Activated T-helper 9 cell treated with anti-CD3 and anti-CD28 coated beads, Interleukin-2, amount 50 U/mL, for 16 hours (primary cell): ENCODE data around the gene ARHGAP5.
"Not testable (repeated sequence)": the region's sequence is repeated elsewhere in the genome, so short reads cannot be mapped to it uniquely, and the experiment has no call there.

ENCODE experiments used
- DNase-seq: peaks from one replicate; pipeline ENCODE4 v3.0.0-alpha.2; 2020; ENCODE audit warnings: low read depth

The ARHGAP5 gene

DNA sequence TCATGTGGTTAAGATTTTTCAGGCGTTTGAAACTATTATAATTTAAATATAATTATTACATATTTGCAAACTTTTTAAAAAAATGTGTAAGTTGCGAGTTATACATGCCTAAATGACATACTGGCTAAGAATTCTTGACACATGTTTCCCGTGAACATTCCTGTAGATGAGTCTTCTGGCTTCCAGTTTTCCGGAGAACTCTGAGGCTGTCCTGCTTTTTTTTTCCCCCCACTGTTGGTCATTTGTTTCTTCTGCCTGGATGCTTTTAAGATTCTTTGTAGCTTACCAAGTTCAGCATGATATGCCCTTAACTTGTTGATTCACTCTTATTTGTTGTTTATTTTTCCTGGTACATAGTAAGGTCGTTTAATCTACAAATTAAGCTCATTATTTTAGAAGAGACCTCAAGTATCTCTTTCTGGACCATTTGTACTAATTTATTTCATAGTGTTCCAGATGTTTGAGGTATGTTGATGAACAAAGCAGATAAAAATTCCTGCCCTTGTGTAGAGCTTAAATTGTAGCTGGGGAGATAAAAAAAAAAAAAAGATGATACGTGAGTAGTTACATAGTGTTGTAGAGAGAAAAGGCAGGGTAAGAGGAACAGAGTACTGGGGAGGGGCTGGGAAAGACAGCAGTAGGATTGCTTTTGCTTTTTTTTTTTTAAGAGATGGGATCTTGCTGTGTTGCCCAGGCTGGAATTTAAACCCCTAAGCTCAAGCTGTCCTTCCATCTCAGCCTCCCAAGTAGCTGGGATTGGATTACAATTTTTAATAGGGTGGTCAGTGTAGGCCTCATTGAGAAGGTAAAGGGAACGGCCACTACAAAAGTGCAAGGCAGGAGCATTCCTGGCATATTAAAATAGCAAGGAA, 32.8 kb downstream of the ARHGAP5 start:
- no peak for DNase-seq

DNA sequence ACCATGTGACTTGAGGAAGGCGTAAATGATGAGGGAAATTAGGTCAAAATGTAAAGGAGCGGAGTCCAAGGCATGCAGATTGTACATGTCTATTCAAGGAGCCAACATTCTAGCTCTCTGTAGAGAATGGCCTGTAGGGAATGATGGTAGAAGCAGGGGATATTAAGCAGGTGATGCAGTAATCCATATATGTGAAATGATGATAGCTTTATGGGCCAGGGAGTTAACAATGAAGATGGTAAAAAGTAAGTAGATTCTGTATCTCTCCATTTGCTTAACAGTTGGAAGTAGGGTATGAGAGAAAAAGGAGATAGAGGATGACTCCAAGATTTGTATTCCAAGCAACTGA, 33.4 kb downstream of the ARHGAP5 start:
- no peak for DNase-seq

DNA sequence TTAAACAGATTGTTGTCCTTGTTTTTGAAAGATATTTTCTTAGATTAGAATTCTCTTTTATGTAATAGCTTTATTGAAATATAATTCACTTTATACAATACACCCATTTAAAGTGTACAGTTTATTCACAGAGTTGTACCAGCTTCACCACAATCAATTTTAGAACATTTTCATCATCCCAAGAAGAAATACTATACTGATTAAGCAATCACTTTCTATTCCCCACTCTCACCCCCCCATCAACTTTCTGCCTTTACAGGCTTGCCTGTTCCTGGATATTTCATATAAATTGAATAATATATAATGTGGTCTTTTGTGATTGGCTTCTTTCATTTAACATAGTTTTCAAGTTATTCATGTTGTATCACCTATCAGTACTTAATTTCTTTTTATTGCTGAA, 44.4 kb downstream of the ARHGAP5 start:
- no peak for DNase-seq

DNA sequence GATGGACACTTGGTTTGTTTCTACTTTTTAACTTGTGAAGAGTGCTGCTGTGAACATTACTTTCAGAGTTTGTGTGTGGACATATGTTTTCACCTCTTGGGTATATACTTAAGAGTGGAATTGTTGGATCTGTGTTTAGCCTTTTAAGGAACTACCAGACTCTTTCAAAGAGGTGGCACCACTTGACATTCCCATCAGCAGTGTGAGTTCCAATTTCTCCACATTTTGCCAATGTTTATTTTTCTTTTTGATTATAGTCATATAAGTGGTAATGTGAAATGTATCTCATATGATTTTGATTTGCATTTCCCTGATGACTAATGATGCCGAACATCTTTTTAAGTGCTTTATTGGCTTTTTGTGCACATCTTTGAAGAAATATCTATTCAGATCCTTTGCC, 44.8 kb downstream of the ARHGAP5 start:
- DNase-seq = no peak

DNA sequence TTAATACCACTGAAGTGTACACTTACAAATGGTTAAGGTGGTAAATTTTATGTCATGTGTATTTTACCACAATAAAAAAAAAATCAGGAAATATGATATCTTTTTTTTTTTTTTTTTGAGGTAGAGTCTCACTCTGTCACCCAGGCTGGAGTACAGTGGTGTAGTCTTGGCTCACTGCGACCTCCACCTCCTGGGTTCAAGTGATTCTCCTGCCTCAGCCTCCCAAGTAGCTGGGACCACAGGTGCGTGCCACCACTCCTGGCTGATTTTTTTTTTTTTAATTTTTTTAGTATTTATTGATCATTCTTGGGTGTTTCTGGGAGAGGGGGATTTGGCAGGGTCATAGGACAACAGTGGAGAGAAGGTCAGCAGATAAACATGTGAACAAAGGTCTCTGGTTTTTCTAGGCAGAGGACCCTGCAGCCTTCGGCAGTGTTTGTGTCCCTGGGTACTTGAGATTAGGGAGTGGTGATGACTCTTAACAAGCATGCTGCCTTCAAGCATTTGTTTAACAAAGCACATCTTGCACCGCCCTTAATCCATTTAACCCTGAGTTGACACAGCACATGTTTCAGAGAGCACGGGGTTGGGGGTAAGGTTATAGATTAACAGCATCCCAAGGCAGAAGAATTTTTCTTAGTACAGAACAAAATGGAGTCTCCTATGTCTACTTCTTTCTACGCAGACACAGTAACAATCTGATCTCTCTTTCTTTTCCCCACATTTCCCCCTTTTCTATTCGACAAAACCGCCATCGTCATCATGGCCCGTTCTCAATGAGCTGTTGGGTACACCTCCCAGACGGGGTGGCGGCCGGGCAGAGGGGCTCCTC, 50.0 kb downstream of the ARHGAP5 start:
- DNase-seq = not testable (repeated sequence)

DNA sequence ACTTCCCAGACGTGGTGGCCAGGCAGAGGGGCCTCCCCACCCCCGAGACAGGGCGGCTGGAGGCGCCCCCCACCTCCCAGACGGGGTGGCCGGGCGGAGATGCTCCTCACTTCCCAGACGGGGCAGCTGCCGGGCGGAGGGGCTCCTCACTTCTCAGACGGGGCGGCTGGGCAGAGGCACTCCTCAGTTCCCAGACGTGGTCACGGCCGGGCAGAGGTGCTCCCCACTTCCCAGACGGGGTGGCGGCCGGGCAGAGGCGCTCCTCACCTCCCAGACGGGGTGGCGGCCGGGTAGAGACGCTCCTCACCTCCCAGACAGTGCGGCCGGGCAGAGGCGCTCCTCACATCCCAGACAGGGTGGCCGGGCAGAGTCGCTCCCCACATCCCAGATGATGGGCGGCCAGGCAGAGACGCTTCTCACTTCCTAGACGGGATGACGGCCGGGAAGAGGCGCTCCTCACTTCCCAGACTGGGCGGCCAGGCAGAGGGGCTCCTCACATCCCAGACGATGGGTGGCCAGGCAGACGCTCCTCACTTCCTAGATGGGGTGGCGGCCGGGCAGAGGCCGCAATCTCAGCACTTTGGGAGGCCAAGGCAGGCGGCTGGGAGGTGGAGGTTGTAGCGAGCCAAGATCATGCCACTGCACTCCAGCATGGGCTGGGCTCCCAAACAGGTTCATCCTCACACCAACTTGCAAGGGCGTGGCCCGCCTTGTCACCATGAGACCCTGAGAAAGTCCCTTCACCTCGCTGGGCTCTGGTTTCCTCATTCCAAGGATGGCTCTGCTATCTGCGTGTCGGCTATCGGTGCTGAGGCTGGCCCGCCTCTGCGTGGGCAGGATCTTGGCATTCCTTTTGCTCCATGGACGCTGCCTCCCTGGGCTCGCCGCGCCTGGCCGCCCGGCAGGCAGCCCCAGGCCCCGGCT, 50.9 kb downstream of the ARHGAP5 start:
- not testable (repeated sequence) for DNase-seq

DNA sequence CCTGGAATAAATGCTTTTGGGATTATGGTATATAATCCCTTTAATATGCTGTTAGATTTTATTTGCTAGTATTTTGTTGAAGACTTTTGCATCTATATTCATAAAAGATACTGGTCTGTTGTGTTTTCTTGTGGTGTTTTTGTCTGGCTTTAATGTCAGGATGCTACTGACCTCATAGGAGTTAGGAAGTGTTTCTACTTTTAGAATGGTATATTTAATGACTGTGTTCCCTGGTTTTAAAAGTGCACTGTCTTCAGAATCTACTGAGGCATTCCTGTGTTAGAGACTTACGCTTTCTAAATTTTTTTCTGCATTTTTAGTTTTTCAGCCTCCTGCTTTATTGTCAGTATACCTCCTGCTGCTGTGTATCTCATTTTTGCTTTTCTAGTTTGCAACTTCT, 51.6 kb downstream of the ARHGAP5 start:
- DNase-seq = no peak

DNA sequence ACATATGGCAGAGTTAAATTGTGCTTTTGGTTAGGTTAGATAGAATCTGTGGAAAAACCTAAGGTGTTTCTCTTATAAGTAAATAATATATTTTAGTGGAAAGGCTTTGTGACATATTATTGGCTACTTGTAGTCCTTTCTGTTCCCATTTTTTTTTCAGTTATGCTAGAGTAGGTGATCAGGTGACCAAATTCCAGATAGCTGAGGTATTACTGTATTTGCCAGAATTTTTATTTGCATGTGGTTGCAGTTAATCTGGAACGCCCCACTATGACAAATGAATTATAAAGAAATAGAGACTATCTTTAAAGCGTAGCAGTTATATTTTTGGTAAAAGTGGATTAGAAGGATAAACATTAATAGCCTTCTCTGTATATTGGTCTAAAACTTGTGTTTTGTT, 52.0 kb downstream of the ARHGAP5 start:
- DNase-seq = no peak

DNA sequence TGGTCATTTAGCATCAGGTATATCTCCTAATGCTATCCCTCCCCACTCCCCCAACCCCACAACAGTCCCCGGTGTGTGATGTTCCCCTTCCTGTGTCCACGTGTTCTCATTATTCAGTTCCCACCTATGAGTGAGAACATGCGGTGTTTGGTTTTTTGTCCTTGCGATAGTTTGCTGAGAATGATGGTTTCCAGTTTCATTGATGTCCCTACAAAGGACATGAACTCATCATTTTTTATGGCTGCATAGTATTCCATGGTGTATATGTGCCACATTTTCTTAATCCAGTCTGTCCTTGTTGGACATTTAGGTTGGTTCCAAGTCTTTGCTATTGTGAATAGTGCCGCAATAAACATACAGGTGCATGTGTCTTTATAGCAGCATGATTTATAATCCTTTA, 54.6 kb downstream of the ARHGAP5 start:
- not testable (repeated sequence) for DNase-seq

DNA sequence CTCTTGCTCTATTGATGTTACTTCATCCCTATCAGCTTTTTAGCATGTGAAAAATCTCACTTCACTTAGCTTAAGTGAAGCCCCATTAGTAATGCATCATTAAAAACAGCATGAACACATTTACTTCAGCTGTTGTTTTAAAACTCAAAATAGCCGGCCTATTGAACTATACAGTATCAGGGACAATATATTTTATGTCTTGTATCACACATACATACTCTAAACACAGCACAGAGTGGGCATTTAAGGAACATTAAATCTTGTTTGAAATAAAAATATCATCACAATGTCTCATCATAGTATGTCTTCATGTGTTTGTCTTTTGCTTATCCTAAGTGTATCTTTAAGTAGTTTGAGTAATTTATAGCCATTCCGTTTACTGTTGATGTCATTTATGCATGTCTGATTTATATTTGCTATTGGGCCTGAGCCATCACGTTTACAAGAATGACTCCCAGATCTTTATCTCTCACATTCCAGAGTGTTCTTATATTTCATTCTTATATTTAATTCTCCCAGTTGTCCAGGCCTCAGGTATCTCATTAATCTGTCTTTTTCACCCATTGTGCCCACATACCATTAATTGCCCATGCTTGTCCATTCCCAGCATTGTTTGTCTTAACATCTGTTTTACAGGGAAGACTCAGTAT, 57.5 kb downstream of the ARHGAP5 start:
- DNase-seq = no peak

DNA sequence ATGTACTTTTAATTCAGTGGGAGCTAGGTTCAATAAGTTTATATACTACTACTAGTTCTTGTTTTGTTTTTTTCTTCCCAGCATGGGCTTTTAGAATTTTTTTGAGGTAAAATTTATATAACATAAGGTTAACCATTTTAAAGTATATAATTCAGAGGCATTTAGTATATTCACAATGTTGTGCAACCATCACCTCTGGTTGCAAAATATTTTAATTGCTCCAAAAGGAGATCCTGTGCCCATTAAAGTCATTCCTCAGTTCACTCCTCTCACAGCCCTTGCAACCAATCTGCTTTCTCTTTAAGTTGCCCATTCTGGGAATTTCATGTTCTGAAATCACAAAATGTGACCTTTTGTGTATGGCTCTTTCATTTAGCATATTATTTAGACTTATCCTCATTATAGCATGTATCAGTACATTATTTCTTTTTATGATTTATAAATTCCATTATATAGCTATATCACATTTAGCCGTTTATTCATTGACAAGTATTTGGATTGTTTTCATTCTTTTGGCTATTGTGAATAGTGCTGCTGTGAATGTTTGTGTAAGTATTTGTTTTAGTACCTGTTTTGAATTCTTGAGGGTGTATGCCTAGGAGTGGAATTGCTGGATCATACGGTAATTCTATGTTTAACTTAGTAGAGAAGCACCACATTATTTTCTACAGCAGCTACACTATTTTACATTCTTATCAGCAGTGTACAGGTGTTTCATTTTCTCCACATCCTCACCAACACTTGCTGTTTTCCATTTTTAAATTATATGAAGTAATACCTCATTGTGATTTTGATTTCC, 59.1 kb downstream of the ARHGAP5 start:
- DNase-seq = no peak

DNA sequence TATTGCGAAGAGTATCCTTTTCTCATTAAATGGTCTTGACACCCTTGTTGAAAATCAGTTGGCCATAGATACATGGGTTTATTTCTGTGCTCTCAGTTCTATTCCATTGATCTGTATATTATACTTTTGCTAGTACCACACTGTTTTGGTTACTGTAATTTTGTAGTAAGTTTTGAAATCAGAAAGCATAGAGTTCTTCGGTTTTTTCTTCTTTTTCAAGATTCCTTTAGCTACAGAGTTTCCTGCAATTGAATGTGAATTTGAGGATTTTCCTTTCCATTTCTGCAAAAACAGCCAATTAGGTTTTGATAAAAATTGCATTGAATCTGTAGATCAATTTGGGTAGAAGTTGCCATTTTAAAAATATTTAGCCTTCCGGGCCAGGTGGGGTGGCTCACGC, 60.2 kb downstream of the ARHGAP5 start:
- no peak for DNase-seq

DNA sequence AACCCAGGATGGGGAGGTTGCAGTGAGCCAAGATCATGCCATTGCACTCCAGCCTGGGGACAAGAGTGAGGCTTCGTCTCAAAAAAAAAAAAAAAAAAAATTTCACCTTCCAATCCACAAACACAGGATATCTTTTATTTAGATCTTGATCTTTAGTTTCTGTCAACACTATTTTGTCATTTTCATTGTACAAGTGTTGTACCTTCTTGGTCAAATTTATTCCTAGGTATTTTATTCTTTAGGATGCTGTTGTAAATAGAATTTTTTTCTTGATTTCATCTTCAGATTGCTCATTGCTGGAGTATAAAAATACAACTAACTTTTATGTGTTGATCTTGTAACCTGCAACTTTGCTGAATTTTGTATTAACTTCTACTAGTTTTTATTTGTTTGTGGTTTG, 60.8 kb downstream of the ARHGAP5 start:
- DNase-seq = no peak

DNA sequence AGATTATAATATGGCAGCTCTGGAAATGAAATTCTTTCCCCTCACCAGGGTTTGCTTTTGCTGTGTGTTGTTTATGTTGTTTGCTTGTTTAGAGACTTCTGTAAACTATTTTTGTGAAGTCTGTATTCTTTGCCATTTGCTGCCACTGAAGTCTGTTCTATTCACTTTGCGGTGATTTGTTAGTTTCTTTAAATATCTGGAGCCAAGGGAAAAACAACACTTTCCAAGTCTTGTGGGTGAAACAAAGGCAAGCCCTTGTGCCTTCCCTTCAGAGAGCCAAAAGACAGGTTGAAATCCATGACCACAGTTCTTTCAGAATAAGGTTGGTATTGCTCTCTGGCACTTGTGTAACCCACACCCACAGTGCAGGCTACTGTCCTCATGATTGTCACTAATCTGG, 65.2 kb downstream of the ARHGAP5 start:
- DNase-seq = no peak

DNA sequence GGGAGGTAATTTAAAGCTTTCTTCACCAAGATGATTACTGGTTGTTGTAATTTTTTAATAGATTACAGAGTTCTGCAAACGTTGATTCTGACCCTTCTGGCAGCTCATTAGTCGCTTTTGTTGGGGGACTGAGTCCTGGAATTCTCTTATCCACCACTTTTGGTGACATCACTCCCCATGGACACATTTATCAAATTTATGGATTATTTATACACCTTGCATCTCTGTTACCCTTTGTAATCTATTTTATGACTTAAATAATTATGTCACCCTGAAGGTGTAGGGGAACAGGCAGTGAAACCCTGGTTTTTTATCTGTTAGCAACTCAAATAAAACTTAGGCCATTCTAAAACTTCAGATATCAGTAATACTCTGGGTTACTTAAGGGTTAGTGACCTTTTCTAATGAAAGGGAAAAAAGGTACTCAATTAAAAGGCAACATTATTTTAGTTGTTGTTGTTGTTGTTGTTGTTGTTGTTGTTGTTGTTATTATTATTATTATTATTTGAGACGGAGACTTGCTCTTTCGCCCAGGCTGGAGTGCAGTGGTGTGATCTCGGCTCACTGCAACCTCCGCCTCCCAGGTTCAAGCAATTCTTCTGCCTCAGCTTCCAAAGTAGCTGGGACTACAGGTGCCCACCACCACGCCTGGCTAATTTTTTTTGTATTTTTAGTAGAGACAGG, 65.8 kb downstream of the ARHGAP5 start:
- no peak for DNase-seq

DNA sequence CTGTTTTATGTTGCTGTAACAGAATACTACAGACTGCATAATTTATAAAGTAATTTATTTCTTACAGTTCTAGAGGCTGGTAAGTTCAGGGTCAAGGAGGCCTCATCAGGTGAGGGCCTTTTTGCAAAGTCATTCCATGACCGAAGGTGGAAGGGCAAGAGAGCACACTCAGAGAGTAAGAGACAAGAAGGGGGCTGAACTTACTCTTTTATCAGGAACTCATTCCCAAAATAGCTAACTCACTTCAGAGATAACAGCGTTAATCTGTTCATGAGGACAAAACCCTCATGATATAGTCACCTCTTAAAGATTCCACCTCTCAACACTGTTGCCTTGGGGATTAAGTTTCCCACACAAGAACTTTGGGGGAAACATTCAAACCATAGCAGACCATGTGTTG, 73.3 kb downstream of the ARHGAP5 start:
- DNase-seq = no peak

DNA sequence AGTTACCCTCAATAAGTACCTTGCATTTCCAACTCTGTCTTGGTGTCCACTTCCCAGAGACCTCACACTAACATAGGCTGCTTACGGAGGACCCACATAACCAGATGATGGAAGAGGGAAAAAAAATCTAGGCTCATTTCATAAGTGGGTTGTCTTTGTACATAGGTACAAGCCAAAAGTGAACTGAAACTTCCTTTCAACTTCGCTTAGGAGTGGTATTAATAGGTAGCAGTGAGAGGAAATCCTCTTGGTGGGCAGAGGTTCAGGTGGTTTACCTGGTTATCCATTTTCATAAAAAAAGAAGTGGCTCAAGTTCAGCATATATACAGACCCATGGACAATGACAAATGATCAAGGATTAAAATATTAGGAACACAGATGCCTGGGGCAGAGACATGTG, 88.9 kb downstream of the ARHGAP5 start:
- DNase-seq = no peak

DNA sequence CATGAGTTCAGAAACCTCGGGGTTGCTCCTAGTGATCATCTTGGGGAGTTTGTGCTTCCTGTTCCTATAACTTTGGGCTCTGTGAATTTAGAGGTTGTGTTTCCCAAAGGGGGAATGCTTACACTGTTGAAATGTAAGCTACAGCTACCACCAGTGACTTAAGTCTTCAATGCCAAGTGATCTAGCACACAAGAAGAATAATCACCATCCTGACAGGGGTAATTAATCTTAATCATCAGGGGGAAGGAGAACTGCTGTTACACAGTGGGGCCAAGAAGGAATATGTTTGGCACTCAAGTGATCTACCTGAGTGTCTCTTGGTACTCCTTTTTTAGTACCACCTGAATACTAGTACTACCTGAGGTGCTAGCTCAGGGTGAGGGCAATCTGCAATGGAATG, 89.8 kb downstream of the ARHGAP5 start:
- no peak for DNase-seq

DNA sequence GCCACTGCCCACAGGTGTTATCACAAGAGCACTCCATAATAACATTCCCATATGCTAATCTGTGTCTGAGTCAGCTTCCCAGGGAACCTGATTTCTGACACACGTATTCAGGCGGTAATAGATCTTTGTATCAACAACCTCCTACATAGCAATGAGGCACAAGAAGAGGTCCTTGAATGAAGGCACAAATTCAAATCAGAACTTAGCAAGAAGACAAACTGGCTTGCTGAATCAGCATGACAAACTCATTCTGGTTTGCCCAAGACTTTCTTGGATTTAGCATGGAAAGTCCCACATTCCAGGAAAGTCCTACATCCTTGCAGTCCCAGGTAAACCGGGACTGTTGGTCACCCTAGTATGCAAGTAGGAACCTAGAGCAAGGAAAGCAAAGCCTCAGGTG, 90.8 kb downstream of the ARHGAP5 start:
- no peak for DNase-seq

DNA sequence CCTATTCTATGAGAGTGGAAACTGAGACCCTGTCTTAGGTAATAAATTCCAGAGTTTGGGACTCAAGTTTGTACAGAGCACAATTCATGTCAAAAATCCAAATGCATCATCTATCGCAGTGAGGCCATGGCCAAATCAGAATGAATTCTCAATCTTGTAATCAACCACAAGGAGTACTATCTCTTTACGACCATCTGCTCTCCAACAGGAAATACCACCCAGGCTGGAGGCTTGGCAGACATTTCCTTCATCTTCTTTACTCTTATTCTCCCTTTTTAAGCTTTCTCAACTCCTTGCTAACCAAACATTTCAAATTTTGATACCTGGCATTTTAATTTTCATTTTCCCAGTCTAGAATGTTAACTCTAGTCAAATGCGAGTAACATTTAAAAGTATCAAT, 92.1 kb downstream of the ARHGAP5 start:
- no peak for DNase-seq
